Tibial nerve (tissue), 4 donors: Measurements from ENCODE around the gene LPIN3. TPM values are rescaled to one million over a fixed set of nuclear protein-coding genes. Genes with fewer than 3 reads are reported as not detected.

ENCODE experiments used
- DNase-seq, 2 donors: peaks; one replicate each; pipeline ENCODE4 v3.0.0-alpha.2; 2019; ENCODE audit warnings: low spot score in 2 of 2
- H3K27ac ChIP-seq, 4 donors: fragments of 200-600 bp; sonication (generic) in 3 of 4; one replicate each; pipeline ENCODE4 v1.5.1; 2017 to 2019; ENCODE audit warnings: mild to moderate bottlenecking in 1 of 4
- H3K27me3 ChIP-seq, 2 donors: fragments of 200-600 bp; sonication (generic) in 1 of 2; one replicate each; pipeline versions ENCODE4 v1.5.1 to v1.6.0; 2017 to 2019
- H3K36me3 ChIP-seq, 3 donors: fragments of 200-600 bp; sonication (generic); one replicate each; pipeline ENCODE4 v1.5.1; 2018 to 2019
- H3K4me1 ChIP-seq, 4 donors: fragments of 200-600 bp; sonication (generic) in 3 of 4; one replicate each; pipeline ENCODE4 v1.5.1; 2017 to 2019
- H3K4me3 ChIP-seq, 4 donors: fragments of 200-600 bp; sonication (generic) in 3 of 4; one replicate each; pipeline ENCODE4 v1.5.1; 2017 to 2019; ENCODE audit warnings: mild to moderate bottlenecking in 1 of 4, moderate library complexity in 1 of 4
- H3K9me3 ChIP-seq, 4 donors: fragments of 200-600 bp; sonication (generic) in 3 of 4; one replicate each; pipeline ENCODE4 v1.5.1; 2017 to 2019
- CTCF ChIP-seq, 5 experiments: fragments of 200-600 bp in 3 of 5; fragments of 450-650 bp in 2 of 5; sonication (generic) in 3 of 5; IDR thresholded peaks; one replicate each; pipeline ENCODE4 v1.5.1; 2016 to 2019; ENCODE audit warnings: antibody characterized with exemption in 5 of 5, mild to moderate bottlenecking in 3 of 5, moderate library complexity in 2 of 5
- EP300 ChIP-seq, 2 donors: sonication (generic); formaldehyde crosslinking; IDR thresholded peaks; one replicate each; pipeline ENCODE4 v1.6.1; 2017; ENCODE audit warnings: antibody characterized with exemption in 2 of 2, mild to moderate bottlenecking in 1 of 2
- POLR2A ChIP-seq, 2 donors: fragments of 450-650 bp; IDR thresholded peaks; one replicate each; pipeline ENCODE4 v1.6.1; 2017; ENCODE audit warnings: antibody characterized with exemption in 2 of 2, mild to moderate bottlenecking in 2 of 2, moderate library complexity in 2 of 2
- WGBS, 2 donors: methylation state at CpG; one replicate each; pipeline ENCODE4 v1.1.5; 2018; 5-methylcytosine and 5-hydroxymethylcytosine counted together
- total RNA-seq, 4 donors: library from RNA; depleted of rRNA; stranded (reverse); fragments of >200 nt; gene quantifications; one replicate each; pipeline ENCODE4 v1.1.0, GENCODE V29; 2016

Gene LPIN3
- total RNA-seq, 4 donors from 2014 or later, result 24.5 to 64.8 (median 36.5) TPM

GRCh38 chr20:41355192-41355591 is 14.6 kb downstream of the LPIN3 start:
- Histone ChIP-seq H3K27ac (no peak overlapping the region), H3K36me3 (peaks cover 0 to 91% (median 0%) of the 10 kb centered on the region in 3 donors), H3K4me1 (peaks cover 0 to 6% (median 0%) of the 10 kb centered on the region in 4 donors), H3K27me3 (no peaks in the 10 kb centered on the region), H3K9me3 (no peaks in the 10 kb centered on the region), H3K4me3 (no peak overlapping the region)
- 93 to 100% methylated on average over 3 of the region's 3 CpGs for WGBS, 2 donors
- no peak for DNase-seq
- TF ChIP-seq EP300 (IDR thresholded peaks at IDR 0.05) (no peak), POLR2A (IDR thresholded peaks at IDR 0.05) (no peak), CTCF (IDR thresholded peaks at IDR 0.05) (no peak)

GRCh38 chr20:41355598-41356203 is 15.1 kb downstream of the LPIN3 start:
- H3K4me3 ChIP-seq, result no peak overlapping the region
- H3K9me3 ChIP-seq, result no peaks in the 10 kb centered on the region
- TF ChIP-seq EP300 (IDR thresholded peaks at IDR 0.05), result no peak
- no peak for TF ChIP-seq CTCF (IDR thresholded peaks at IDR 0.05)
- no peak for TF ChIP-seq POLR2A (IDR thresholded peaks at IDR 0.05)
- H3K27me3 ChIP-seq, result no peaks in the 10 kb centered on the region
- H3K4me1 ChIP-seq, result peaks cover 0 to 6% (median 0%) of the 10 kb centered on the region in 4 donors
- WGBS, 2 donors, result 91 to 93% methylated on average over 6 to 7 of the region's 7 CpGs
- no peak overlapping the region for H3K27ac ChIP-seq
- DNase-seq, result no peak
- H3K36me3 ChIP-seq, result peaks cover 0 to 91% (median 0%) of the 10 kb centered on the region in 3 donors

- TF ChIP-seq CTCF (IDR thresholded peaks at IDR 0.05), result no peak
- TF ChIP-seq POLR2A (IDR thresholded peaks at IDR 0.05), result no peak
- TF ChIP-seq EP300 (IDR thresholded peaks at IDR 0.05), result no peak
- no peaks in the 10 kb centered on the region for H3K9me3 ChIP-seq
- DNase-seq, result no peak
- peaks cover 0 to 6% (median 0%) of the 10 kb centered on the region in 4 donors for H3K4me1 ChIP-seq
- no peak overlapping the region for H3K27ac ChIP-seq
- no peaks in the 10 kb centered on the region for H3K27me3 ChIP-seq
- H3K4me3 ChIP-seq, result no peak overlapping the region
- peaks cover 0 to 93% (median 0%) of the 10 kb centered on the region in 3 donors for H3K36me3 ChIP-seq
- WGBS, 2 donors, result 79 to 88% methylated on average over 11 to 13 of the region's 13 CpGs
Observed at GRCh38 chr20:41356951-41357350, 16.3 kb downstream of the LPIN3 start.

GRCh38 chr20:41357424-41358163 is 17.0 kb downstream of the LPIN3 start:
- Histone ChIP-seq H3K9me3 (no peaks in the 10 kb centered on the region), H3K27me3 (no peaks in the 10 kb centered on the region), H3K4me3 (no peak overlapping the region), H3K36me3 (peaks cover 0 to 86% (median 0%) of the 10 kb centered on the region in 3 donors), H3K4me1 (peaks cover 0 to 6% (median 0%) of the 10 kb centered on the region in 4 donors), H3K27ac (no peak overlapping the region)
- 70 to 87% methylated on average over 6 to 11 of the region's 11 CpGs for WGBS, 2 donors
- no peak for TF ChIP-seq CTCF (IDR thresholded peaks at IDR 0.05)
- no peak for TF ChIP-seq POLR2A (IDR thresholded peaks at IDR 0.05)
- TF ChIP-seq EP300 (IDR thresholded peaks at IDR 0.05), result no peak
- no peak for DNase-seq

GRCh38 chr20:41358230-41358629 is 17.6 kb downstream of the LPIN3 start:
- no peaks in the 10 kb centered on the region for H3K9me3 ChIP-seq
- H3K4me3 ChIP-seq, result no peak overlapping the region
- H3K4me1 ChIP-seq, result peaks cover 0 to 6% (median 0%) of the 10 kb centered on the region in 4 donors
- TF ChIP-seq POLR2A (IDR thresholded peaks at IDR 0.05) (no peak), EP300 (IDR thresholded peaks at IDR 0.05) (no peak), CTCF (IDR thresholded peaks at IDR 0.05) (no peak)
- no peak for DNase-seq
- WGBS, 2 donors, result 89 to 92% methylated on average over 9 of the region's 9 CpGs
- H3K27ac ChIP-seq, result no peak overlapping the region
- no peaks in the 10 kb centered on the region for H3K27me3 ChIP-seq
- peaks cover 0 to 80% (median 0%) of the 10 kb centered on the region in 3 donors for H3K36me3 ChIP-seq
